WTC11 (cell line): ENCODE data around the gene FHOD3.
A peak's percentile ranks its signal among the peaks of the same experiment; 100 is the strongest.

Source experiments
- AFF4 ChIP-seq: sonication (generic); formaldehyde crosslinking; IDR thresholded peaks from 2 replicates; pipeline ENCODE4 v1.8.1; 2023; ENCODE audit warnings: mild to moderate bottlenecking, missing genetic modification reagents, borderline replicate concordance
- ATF3 ChIP-seq: sonication (generic); formaldehyde crosslinking; conservative IDR thresholded peaks from 2 replicates; pipeline ENCODE4 v1.8.1; 2022; ENCODE audit warnings: mild to moderate bottlenecking, missing genetic modification reagents
- E2F1 ChIP-seq: sonication (generic); formaldehyde crosslinking; IDR thresholded peaks from 2 replicates; pipeline ENCODE4 v1.8.0; 2022; ENCODE audit warnings: mild to moderate bottlenecking, missing genetic modification reagents
- ESRRA ChIP-seq: sonication (generic); formaldehyde crosslinking; IDR thresholded peaks from 2 replicates; pipeline ENCODE4 v1.8.1; 2022; ENCODE audit warnings: mild to moderate bottlenecking, missing genetic modification reagents, borderline replicate concordance
- JUN ChIP-seq: sonication (generic); formaldehyde crosslinking; IDR thresholded peaks from 2 replicates; pipeline ENCODE4 v1.8.0; 2023; ENCODE audit warnings: mild to moderate bottlenecking, missing genetic modification reagents
- NFE2L1 ChIP-seq: sonication (generic); formaldehyde crosslinking; IDR thresholded peaks from 2 replicates; pipeline ENCODE4 v1.8.1; 2023; ENCODE audit warnings: missing genetic modification reagents
- SMAD4 ChIP-seq: sonication (generic); formaldehyde crosslinking; IDR thresholded peaks from 2 replicates; pipeline ENCODE4 v1.8.0; 2022; ENCODE audit warnings: mild to moderate bottlenecking, missing genetic modification reagents
- SP1 ChIP-seq: sonication (generic); formaldehyde crosslinking; conservative IDR thresholded peaks from 2 replicates; pipeline ENCODE4 v1.8.1; 2022; ENCODE audit warnings: missing genetic modification reagents
- TEAD1 ChIP-seq: sonication (generic); formaldehyde crosslinking; IDR thresholded peaks from 2 replicates; pipeline ENCODE4 v1.8.0; 2022; ENCODE audit warnings: mild to moderate bottlenecking, missing genetic modification reagents
- TEAD4 ChIP-seq: sonication (generic); formaldehyde crosslinking; IDR thresholded peaks from 2 replicates; pipeline ENCODE4 v1.8.0; 2022; ENCODE audit warnings: mild to moderate bottlenecking, missing genetic modification reagents
- ZBTB43 ChIP-seq: sonication (generic); formaldehyde crosslinking; IDR thresholded peaks from 2 replicates; pipeline ENCODE4 v1.8.1; 2023; ENCODE audit warnings: mild to moderate bottlenecking, missing genetic modification reagents
- ZMAT4 ChIP-seq: fragments of 250-450 bp; sonication (Bioruptor Pico); IDR thresholded peaks from 2 replicates; pipeline ENCODE4 v1.9.0; 2021; ENCODE audit warnings: mild to moderate bottlenecking
- TF ChIP-seq, protein P1 (sequence below): fragments of 200-600 bp; IDR thresholded peaks from 2 replicates; pipeline ENCODE4 v1.8.0; 2022; ENCODE audit warnings: antibody characterized with exemption
- TF ChIP-seq, protein P2 (sequence below): sonication (generic); formaldehyde crosslinking; IDR thresholded peaks from 2 replicates; pipeline ENCODE4 v1.8.1; 2022; ENCODE audit warnings: low read depth, missing genetic modification reagents, borderline replicate concordance

- TF ChIP-seq AFF4 (CRISPR knock-in tag), result no peak
- TF ChIP-seq, protein P1, sequence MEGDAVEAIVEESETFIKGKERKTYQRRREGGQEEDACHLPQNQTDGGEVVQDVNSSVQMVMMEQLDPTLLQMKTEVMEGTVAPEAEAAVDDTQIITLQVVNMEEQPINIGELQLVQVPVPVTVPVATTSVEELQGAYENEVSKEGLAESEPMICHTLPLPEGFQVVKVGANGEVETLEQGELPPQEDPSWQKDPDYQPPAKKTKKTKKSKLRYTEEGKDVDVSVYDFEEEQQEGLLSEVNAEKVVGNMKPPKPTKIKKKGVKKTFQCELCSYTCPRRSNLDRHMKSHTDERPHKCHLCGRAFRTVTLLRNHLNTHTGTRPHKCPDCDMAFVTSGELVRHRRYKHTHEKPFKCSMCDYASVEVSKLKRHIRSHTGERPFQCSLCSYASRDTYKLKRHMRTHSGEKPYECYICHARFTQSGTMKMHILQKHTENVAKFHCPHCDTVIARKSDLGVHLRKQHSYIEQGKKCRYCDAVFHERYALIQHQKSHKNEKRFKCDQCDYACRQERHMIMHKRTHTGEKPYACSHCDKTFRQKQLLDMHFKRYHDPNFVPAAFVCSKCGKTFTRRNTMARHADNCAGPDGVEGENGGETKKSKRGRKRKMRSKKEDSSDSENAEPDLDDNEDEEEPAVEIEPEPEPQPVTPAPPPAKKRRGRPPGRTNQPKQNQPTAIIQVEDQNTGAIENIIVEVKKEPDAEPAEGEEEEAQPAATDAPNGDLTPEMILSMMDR, result 0 out of 2 replicates have a peak, but pooled peaks have one; percentile 4
- TF ChIP-seq, protein P2, sequence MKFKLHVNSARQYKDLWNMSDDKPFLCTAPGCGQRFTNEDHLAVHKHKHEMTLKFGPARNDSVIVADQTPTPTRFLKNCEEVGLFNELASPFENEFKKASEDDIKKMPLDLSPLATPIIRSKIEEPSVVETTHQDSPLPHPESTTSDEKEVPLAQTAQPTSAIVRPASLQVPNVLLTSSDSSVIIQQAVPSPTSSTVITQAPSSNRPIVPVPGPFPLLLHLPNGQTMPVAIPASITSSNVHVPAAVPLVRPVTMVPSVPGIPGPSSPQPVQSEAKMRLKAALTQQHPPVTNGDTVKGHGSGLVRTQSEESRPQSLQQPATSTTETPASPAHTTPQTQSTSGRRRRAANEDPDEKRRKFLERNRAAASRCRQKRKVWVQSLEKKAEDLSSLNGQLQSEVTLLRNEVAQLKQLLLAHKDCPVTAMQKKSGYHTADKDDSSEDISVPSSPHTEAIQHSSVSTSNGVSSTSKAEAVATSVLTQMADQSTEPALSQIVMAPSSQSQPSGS (CRISPR knock-in tag), result no peak
- TF ChIP-seq SP1 (CRISPR knock-in tag), result no peak
- TF ChIP-seq ZMAT4 (CRISPR knock-in tag), result no peak
- no peak for TF ChIP-seq ZBTB43
- TF ChIP-seq JUN (CRISPR knock-in tag), result no peak
- TF ChIP-seq ATF3, result no peak
- TF ChIP-seq SMAD4, result no peak
- no peak for TF ChIP-seq TEAD4
- no peak for TF ChIP-seq NFE2L1 (CRISPR knock-in tag)
- TF ChIP-seq E2F1, result no peak
- no peak for TF ChIP-seq TEAD1 (CRISPR knock-in tag)
- TF ChIP-seq ESRRA (CRISPR knock-in tag), result no peak
These were observed 471.7 kb downstream of the FHOD3 start for GRCh38 chr18:36769172-36769571.
